ENCODE measurements around the gene STRAP.

Gene STRAP

GRCh38 chr12:15853877-15854276, 28.3 kb upstream of the STRAP start:
- Histone ChIP-seq H2AFZ (ENCODE audit: low read depth, low read length) (no peak overlapping the region), H3K79me2 (ENCODE audit: insufficient read depth, low read length) (no peaks in the 10 kb centered on the region), H3K27me3 (ENCODE audit: insufficient read depth, low read length, poor library complexity) (peaks cover 7% of the 10 kb centered on the region), H3K4me3 (ENCODE audit: low read depth in 1 of 2, low read length in 2 of 2) (no peak overlapping the region), H3K9me3 (ENCODE audit: insufficient read depth, low read length, severe bottlenecking) (no peaks in the 10 kb centered on the region), H3K9ac (ENCODE audit: low read depth, low read length) (no peak overlapping the region), H3K27ac (ENCODE audit: low read length) (no peak overlapping the region), H3K36me3 (ENCODE audit: insufficient read depth, low read length) (no peaks in the 10 kb centered on the region), H3K4me1 (ENCODE audit: insufficient read depth, low read length) (no peaks in the 10 kb centered on the region), H3K4me2 (ENCODE audit: insufficient read depth, low read length) (no peak overlapping the region), H4K20me1 (ENCODE audit: insufficient read depth, low read length) (no peaks in the 10 kb centered on the region)
- ATAC-seq (ENCODE audit: insufficient read depth, low read depth) = no peak
- DNase-seq = no peak
- no peak for TF ChIP-seq EZH2 (IDR thresholded peaks at IDR 0.05; ENCODE audit: borderline replicate concordance, low read depth, low read length, severe bottlenecking)
- TF ChIP-seq, protein P1, sequence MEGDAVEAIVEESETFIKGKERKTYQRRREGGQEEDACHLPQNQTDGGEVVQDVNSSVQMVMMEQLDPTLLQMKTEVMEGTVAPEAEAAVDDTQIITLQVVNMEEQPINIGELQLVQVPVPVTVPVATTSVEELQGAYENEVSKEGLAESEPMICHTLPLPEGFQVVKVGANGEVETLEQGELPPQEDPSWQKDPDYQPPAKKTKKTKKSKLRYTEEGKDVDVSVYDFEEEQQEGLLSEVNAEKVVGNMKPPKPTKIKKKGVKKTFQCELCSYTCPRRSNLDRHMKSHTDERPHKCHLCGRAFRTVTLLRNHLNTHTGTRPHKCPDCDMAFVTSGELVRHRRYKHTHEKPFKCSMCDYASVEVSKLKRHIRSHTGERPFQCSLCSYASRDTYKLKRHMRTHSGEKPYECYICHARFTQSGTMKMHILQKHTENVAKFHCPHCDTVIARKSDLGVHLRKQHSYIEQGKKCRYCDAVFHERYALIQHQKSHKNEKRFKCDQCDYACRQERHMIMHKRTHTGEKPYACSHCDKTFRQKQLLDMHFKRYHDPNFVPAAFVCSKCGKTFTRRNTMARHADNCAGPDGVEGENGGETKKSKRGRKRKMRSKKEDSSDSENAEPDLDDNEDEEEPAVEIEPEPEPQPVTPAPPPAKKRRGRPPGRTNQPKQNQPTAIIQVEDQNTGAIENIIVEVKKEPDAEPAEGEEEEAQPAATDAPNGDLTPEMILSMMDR (IDR thresholded peaks at IDR 0.05; ENCODE audit: borderline replicate concordance, extremely low read depth, low read length, poor library complexity, severe bottlenecking) = no peak

GRCh38 chr12:15854916-15855315, 27.3 kb upstream of the STRAP start:
- Histone ChIP-seq H3K4me1 (ENCODE audit: insufficient read depth, low read length) (no peaks in the 10 kb centered on the region), H3K4me2 (ENCODE audit: insufficient read depth, low read length) (no peak overlapping the region), H2AFZ (ENCODE audit: low read depth, low read length) (no peak overlapping the region)

DNA sequence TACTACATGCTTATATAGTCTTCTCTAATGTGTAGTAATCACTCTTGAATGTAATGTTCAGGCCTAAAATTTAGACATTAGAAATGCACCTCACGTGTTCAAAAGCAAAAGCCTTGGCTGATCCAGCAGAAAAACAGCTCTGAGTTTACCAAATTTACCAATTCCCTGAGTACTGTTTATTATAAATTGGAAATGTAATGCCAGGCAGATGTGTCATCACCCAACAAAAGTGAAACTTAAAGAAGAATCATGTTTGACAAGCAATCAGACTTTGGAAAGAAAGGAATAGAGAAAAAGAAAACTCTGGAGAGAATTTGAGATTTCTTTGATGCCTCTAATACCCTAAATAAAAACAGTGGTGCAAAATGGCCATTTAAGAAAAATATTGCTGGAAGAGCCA, 26.5 kb upstream of the STRAP start:
- H2AFZ ChIP-seq (ENCODE audit: low read depth, low read length) = no peak overlapping the region
- DNase-seq = no peak

More at GRCh38 chr12:15854916-15855315, 27.3 kb upstream of the STRAP start:
- TF ChIP-seq, protein P1 (IDR thresholded peaks at IDR 0.05; ENCODE audit: borderline replicate concordance, extremely low read depth, low read length, poor library complexity, severe bottlenecking) = no peak
- TF ChIP-seq EZH2 (IDR thresholded peaks at IDR 0.05; ENCODE audit: borderline replicate concordance, low read depth, low read length, severe bottlenecking) = no peak
- Histone ChIP-seq H3K9me3 (ENCODE audit: insufficient read depth, low read length, severe bottlenecking) (no peaks in the 10 kb centered on the region), H4K20me1 (ENCODE audit: insufficient read depth, low read length) (no peaks in the 10 kb centered on the region), H3K27ac (ENCODE audit: low read length) (no peak overlapping the region), H3K36me3 (ENCODE audit: insufficient read depth, low read length) (no peaks in the 10 kb centered on the region), H3K4me3 (ENCODE audit: low read depth in 1 of 2, low read length in 2 of 2) (no peak overlapping the region), H3K9ac (ENCODE audit: low read depth, low read length) (no peak overlapping the region), H3K79me2 (ENCODE audit: insufficient read depth, low read length) (no peaks in the 10 kb centered on the region), H3K27me3 (ENCODE audit: insufficient read depth, low read length, poor library complexity) (peaks cover 8% of the 10 kb centered on the region)
- ATAC-seq (ENCODE audit: insufficient read depth, low read depth) (no peak), DNase-seq (no peak)

More for the DNA sequence above, 26.5 kb upstream of the STRAP start:
- no peak for TF ChIP-seq EZH2 (IDR thresholded peaks at IDR 0.05; ENCODE audit: borderline replicate concordance, low read depth, low read length, severe bottlenecking)
- TF ChIP-seq, protein P1 (IDR thresholded peaks at IDR 0.05; ENCODE audit: borderline replicate concordance, extremely low read depth, low read length, poor library complexity, severe bottlenecking) = no peak
- no peak for ATAC-seq (ENCODE audit: insufficient read depth, low read depth)
- no peak overlapping the region for H3K27ac ChIP-seq (ENCODE audit: low read length)
- no peak overlapping the region for H3K4me2 ChIP-seq (ENCODE audit: insufficient read depth, low read length)
- no peaks in the 10 kb centered on the region for H3K9me3 ChIP-seq (ENCODE audit: insufficient read depth, low read length, severe bottlenecking)
- no peaks in the 10 kb centered on the region for H3K79me2 ChIP-seq (ENCODE audit: insufficient read depth, low read length)
- no peak overlapping the region for H3K4me3 ChIP-seq (ENCODE audit: low read depth in 1 of 2, low read length in 2 of 2)
- H3K9ac ChIP-seq (ENCODE audit: low read depth, low read length) = no peak overlapping the region
- H3K36me3 ChIP-seq (ENCODE audit: insufficient read depth, low read length) = no peaks in the 10 kb centered on the region
- no peaks in the 10 kb centered on the region for H3K4me1 ChIP-seq (ENCODE audit: insufficient read depth, low read length)
- H4K20me1 ChIP-seq (ENCODE audit: insufficient read depth, low read length) = no peaks in the 10 kb centered on the region
- H3K27me3 ChIP-seq (ENCODE audit: insufficient read depth, low read length, poor library complexity) = peaks cover 11% of the 10 kb centered on the region
